ENCODE measurements around the gene SCAI. TPM values are rescaled to one million over a fixed set of nuclear protein-coding genes. Genes with fewer than 3 reads are reported as not detected.
A peak's percentile ranks its signal among the peaks of the same experiment; 100 is the strongest.
"Not testable (repeated sequence)": the region's sequence is repeated elsewhere in the genome, so short reads cannot be mapped to it uniquely, and the experiment has no call there.

SCAI gene
- polyA plus RNA-seq, 1 donor: 10.7 TPM

DNA sequence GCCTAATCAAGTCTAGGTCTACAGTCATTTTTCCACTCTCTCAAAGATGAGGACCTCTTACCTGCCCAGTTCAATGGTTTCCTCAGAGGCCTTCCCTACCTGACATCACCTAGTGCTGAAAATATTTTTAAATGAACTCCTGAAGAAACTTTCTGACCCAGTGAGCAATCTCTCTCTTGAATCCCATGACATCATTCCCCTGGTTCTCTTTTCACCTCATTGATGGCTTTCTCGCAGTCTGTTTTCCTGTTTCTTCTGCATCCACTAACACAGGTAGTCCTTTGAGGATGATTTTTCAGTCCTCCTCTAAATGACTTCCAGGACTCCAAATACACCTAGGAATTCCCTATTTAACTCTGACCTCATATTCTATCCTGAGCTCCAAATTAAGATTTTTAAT lies 40.3 kb downstream of the SCAI start:
- DNase-seq: no peak

DNA sequence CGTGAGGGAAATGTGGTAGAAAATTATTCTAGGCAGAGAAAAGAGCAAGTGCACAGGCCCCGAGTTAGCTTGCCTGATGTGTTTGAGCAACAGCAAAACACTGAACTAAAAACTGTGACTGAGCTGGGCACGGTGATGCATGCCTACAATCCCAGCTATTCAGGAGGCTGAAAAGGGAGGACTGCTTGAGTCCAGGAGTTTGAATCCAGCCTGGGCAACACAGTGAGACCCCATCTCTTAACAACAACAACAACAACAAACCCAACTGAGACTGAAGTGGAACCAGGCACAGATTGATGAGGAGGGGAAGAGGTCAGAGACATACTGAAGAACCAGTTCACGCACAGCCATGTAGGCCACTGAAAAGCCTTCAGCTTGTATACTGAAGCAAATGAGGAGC lies 42.5 kb downstream of the SCAI start:
- no peak for DNase-seq

DNA sequence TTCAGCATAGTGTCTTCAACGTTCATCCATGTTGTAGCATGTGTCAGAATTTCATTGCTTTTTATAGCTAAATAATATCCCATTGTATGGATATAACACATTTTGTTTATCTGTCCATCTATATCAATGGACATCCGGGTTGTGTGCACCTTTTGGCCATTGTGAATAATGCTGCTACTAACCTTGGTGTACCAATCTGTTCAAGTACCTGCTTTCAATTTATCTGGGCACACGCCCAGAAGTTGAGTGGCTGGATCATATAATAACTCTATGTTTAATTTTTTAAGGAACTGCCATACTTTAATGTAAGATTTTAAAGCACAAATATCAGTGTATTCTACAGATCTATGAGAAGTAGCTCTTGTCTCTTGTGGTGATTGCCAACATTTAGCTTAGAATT lies 43.5 kb downstream of the SCAI start:
- no peak for DNase-seq

DNA sequence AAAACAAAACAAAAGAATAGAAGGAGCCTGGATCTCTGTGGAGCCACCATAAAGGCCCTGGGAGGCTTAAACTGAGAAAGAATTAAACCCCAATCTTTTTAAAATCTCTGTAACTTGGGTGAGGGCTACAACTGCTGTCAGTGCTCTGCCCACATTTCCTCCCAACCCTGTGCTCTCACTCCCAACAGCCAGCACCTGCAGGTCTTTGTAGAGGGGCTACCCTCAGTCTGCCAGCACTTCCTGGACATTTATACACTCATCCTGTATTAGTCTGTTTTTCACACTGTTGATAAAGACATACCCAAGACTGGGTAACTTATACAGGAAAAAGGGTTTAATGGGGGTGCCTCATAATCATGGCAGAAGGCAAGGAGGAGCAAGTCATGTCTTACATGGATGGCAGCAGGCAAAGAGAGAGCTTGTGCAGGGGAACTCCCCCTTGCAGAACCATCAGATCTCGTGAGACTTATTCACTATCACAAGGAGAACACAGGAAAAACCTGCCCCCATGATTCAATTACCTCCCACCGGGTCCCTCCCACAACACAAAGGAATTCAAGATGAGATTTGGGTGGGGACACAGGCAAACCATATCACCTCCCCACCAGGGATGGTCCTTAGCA lies 47.4 kb downstream of the SCAI start:
- DNase-seq: no peak

DNA sequence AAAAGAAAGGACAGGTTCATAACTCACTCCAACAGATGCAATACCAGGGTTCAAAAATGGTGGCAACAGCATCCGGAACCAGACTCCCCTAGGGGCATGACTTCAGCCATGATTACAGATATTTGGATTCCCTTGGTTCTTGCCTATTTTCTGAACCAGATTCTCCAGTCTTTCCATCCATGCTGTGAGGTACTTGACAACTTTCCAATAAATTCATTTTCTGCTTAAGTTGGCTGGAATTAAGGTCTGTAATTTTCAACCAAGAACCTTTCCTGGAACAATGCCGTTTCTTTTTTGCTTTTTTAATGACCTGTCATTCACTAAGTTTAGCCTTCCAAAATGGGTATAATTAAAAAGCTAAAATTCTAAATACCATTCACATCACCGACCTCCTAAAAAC lies 52.2 kb downstream of the SCAI start:
- no peak for DNase-seq

DNA sequence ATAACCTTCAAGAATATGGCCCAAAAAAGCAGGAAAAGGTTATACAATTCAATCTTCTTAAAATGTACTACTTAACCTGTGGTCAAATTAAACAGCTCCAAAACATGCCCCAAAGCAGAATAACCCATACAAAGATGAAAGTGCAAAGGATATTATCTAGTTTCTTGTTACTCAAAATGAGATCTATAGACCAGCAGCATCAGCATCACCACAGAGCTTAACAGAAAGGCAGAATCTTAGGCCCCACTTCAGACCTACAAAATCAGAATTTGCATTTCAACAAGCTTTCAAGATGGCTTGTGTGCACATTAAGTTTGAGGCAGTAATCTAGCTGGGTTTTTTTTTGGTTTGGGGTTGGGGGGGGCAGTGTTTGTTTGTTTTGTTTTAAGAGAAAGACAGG lies 54.0 kb downstream of the SCAI start:
- no peak for DNase-seq

DNA sequence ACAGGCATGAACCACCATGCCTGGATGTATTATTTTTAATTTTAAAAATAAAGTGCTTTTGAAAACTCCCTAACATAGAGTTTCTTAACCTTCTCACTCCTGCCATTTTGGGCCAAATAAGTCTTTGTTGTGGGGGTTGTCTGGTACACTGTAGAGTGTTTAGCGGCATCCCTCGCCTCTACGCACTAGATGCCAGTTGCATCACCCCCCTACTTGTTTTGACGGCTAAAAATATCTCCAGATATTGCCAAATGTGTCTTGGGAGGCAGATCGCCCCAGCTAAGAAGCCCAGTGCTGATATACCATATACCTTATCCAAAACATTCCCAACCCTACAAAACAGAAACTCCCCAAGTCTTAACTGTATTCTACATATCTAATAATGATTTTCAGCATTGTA lies 54.6 kb downstream of the SCAI start:
- DNase-seq: no peak

DNA sequence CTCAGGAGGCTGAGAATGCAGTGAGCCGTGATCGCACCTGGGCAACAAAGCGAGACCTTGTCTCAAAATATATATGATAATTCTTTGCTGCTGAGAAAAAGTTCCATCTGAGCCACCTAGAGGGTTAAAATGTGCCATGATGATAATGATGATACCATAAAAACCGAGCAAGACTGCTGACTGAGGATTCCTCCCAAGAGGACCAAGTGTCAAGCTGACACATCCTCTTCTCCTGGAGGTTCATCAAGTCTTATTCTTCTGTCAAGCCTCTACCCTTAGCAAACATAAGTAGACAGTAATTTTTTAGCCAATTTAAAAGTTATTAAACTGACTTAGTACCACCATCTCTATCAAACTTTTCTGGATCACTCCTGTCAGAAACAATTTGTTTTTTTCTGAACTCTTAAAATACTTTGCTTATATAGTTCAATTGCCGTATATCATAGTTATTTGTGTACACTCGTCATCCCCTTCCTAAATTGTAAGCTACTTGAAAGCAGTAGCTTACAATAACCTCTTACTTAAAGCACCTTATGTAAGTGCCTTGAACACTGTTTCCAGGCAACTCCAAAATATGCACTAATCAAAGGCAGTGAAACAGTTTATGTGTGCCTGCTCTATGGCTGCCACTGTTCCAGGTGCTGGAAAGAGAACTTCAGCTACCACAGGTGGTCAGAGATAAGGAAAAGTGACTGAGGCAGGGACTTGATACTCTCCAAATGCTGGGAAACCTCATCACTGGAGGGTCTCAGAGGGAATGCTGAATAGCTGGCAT lies 57.4 kb downstream of the SCAI start:
- no peak for DNase-seq

DNA sequence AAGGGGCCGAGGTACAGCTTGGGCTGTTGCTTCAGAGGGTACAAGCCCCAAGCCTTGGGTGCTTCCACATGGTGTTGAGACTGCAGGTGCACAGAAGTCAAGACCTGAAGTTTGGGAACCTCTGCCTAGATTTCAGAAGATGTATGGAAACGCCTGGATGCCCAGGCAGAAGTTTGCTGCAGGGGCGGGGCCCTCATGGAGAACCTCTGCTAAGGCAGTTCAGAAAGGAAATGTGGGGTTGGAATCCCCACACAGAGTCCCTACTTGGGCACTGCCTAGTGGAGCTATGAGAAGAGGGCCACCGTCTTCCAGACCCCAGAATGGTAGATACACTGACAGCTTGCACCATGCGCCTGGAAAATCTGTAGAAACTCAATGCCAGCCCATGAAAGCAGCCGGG lies 61.1 kb downstream of the SCAI start:
- not testable (repeated sequence) for DNase-seq

DNA sequence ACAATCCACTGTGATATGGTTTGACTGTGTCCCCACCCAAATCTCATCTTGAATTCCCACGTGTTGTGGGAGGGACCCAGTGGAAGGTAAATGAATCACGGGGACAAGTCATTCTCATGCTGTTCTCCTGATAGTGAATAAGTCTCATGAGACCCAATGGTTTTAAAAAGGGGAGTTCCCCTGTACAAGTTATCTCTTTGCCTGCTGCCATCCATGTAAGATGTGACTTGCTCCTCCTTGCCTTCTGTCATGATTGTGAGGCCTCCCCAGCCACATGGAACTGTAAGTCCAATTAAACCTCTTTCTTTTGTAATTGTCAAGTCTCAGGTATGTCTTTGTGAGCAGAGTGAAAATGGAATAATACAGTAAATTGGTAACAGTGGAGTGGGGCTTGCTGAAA lies 62.5 kb downstream of the SCAI start:
- DNase-seq: not testable (repeated sequence)

DNA sequence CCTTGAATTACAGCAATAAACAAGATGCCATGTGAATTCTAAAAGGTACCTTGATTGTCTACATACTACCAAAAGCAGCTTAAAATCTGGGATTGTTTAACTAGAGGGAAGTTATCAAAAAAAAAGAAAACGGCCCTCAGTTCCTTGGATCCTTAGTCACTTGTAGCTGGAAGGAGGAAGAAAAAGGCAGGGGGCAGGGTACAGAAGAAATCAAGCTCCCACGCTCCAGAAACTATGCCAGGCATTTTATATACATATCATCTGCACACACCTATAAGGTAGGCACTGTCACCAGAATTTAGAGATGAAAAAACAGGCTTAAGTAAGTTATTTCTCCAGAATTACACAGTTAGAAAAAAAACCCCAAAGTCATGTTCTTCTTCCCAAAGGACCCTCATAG lies 63.4 kb downstream of the SCAI start:
- DNase-seq: no peak

DNA sequence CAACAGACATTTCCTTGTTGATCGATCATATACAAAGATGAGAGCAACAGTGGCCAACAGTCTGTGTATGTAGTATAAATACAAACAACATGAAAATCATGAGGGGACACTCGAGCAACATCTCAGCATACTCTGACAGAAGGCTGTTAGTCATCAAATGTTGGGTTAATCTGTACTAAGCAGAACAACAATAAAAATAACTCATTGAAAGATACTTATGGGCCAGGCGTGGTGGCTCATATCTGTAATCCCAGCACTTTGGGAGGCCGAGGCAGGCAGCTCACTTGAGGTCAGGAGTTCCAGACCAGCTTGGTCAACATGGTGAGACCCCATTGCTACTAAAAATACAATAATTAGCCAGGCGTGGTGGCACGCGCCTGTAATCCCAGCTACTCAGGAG lies 67.3 kb downstream of the SCAI start:
- no peak for DNase-seq

DNA sequence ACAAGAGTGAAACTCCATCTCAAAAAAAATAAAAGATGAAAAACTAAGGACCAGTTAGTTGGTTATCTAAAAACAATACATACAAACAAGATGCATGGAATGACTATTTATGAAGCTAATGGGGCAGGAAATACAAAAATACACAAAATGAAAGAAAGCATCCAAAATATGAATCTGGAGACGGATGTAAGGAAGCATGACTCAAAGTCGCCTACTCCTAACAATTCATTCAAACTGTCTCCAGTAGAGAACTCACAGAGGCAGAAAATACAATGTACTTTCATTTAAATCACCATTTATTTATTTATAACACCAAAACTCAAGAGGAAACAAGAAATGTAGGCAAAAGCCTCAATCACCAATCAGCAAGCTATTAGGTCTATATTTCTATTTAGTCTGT lies 68.4 kb downstream of the SCAI start:
- no peak for DNase-seq

DNA sequence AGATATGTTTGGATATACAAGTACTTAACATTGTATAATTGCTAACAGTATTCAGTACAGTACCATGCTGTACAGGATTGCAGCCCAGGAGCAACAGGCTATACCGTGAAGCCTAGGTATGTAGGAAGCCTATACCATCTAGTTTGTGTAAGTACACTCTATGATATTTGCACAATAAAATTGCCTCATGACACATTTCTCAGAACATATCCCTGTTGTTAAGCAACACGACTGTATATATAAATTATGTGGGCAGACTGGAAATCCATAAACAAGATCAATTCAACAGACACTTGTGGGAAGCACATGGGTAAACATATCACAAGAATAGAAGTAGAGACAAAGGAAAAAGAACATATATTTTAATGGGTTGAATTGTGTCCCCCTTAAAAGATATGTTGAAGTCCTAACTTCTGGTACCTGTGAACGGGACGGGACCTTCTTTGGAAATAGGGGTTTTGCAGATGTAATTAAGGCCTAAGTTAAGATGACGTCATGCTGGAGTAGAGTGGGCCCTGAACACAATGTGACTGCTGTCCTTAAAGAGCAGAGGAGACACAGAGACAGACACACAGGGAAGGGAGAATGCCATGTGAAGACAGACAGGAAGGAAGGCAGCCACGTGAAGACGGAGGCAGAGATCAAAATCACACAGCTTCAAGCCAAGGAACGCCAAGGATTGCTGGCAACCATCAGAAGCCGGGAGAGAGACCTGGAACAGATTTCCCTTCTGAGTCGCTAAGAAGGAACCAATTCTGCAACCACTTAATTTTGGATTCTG lies 76.3 kb downstream of the SCAI start:
- DNase-seq: peak; percentile 26

DNA sequence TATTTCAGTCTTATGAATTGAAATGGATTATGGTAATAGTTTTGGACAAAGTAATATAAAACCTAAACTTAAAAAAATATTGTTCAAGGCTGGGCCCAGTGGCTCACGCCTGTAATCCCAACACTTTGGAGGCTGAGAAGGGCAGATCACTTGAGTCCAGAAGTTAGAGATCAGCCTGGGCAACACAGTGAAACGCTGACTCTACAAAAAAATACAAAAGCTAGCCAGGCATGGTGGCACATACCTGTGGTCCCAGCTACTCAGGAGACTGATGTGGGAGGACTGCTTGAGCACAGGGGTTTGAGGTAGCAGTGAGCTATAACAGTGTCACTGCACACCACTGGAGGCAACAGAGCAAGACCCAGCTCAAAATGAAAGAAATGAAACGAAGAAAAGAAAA lies 81.9 kb downstream of the SCAI start:
- no peak for DNase-seq

DNA sequence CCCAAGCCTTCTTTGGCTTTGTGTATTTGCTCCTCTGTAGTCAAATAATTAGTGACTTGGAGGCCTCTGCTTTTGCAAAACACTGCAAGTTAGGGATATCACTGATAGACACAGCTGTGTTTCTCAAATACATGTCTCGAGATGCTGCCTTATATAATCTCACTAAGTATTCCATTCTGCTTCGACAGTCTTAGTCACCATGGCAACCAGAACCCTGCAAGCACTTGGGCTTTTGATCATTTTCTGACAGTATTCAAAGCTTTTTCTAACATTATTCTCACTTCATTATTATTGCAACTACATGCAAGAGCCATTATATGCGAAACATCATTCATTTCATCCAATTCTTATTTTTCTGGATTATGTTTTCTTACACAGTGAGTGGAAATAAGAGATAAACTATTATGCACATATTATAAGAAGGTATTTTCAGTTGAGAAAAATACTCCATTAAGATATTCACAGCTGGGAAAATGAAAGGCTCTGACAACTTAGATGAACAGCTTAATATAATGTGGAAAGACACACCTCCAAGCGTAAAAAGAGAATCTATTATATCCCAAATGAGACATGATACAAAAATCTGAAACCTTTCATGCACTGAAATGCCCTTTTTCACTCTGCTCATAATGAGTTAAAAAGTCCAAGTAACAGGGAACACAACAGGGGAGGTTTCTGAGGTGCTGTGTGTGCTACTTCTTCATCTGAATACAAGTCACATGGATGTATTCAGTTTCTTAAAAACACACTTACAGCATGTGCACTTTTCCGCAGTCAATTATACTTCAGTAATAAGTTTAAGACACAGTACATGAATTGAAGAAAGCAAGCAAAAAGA lies 93.9 kb downstream of the SCAI start:
- DNase-seq: no peak

DNA sequence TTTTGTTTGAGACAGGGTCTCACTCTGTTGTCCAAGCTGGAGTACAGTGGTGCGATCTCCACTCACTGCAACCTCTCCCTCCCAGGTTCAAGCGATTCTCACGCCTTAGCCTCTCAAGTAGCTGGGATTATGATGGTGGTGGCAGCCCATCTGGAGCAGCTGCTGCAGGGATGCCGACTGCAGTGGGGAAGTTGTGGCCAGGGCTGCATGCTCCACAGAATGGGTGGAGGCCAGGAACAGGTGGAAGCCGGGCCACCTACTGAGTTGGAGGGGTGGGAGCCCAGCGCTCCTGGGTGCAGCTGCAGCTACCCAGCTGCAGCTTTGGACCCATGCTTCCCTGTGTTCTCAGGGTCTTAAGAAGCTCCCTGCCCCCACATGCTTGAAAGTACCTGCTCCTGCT lies 99.7 kb downstream of the SCAI start:
- DNase-seq: no peak

DNA sequence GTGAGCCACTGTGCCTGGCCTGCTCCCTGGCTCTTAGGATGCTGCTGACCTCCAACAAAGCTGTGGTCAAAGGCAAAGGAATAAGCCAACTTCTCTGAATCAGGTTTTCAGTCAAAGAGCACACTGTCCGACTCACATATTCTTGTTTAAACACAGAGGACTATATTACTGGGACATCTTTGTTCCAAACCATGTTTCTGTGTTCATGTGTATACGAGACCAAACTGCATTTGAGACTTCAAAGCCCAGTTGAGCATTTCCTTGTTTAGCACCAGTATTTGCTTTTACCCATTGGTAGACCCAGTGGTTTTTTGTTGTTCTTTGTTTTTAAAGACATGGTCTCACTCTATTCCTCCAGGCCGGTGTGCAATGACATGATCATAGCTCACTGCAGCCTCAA lies 100.2 kb downstream of the SCAI start:
- DNase-seq: no peak

DNA sequence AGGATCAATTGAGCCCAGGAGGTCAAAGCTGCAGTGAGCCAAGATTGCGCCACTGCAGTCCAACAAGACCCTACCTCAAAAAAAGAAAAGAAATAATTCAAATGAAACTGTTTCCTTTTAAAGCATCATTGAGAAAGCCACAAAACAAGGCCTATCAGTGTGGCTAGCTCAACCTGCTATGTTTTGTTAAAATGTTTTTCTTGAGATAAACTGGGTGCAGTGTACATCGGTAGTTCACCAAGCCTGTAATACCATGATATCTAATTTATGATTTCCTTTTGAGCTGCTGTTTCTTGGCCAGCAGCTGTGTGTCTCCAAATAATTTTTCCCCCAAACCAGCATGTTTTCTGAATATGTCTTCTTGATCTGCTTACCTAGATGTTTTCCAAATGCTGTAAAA lies 105.2 kb downstream of the SCAI start:
- DNase-seq: no peak

DNA sequence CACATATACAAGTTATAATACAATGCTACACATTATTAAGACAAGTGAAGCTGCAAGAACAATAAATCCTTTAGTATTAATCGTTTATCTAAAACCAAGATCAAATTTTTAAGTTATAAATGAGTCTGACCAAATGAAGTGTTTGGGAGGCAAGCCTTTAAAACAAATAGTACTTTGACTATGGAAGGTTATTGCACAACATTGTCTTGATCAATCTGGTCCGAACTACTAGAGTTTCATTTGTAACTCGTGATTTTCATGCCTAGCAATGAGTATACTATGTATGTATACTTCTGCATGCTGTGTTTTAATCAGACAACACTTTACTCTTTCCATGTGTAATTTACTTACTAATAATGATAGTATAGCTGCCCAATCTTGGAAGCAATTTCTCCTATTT lies 115.3 kb downstream of the SCAI start:
- no peak for DNase-seq

DNA sequence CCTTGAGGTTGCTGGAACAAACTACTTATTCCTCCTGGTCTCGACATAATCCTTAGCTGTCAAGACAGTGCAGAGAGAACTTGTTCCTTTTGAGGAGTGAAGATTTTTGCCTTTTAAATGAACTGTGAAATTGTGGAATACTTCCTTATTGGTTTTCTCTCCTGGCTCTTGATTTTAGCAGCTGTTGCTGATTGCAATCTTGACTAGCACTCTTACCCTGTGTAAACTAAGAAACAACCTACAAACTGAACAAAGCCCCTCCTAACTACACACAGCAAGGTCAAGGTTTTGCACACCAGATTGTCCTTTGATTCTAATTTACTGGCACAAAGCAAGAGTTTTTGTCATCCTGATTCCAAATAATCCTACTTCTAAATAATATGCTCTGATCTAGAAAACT lies 118.4 kb downstream of the SCAI start:
- DNase-seq: no peak

DNA sequence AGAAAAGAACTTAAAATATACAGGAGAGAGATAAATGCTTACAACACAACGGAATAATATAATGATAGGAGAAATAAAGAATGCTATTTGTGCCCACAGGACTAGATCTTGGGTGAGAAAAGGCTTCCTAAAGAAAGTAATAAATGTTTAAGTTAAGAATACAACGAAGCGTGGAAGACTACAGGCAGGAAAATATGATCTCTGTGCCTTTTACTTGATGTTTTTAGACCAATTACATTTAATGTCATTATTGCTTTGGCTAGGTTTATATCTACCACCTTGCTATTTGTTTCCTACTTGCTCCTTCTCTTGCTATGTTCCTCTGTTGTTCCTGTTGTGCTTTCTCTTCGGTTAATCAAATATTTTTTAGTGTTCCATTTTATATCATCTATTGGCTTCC lies 122.3 kb downstream of the SCAI start:
- DNase-seq: no peak

DNA sequence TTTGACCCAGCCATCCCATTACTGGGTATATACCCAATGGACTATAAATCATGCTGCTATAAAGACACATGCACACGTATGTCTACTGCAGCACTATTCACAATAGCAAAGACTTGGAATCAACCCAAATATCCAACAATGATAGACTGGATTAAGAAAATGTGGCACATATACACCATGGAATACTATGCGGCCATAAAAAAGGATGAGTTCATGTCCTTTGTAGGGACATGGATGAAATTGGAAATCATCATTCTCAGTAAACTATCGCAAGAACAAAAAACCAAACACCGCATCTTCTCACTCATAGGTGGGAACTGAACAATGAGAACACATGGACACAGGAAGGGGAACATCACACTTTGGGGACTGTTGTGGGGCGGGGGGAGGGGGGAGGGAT lies 127.7 kb downstream of the SCAI start:
- DNase-seq: not testable (repeated sequence)
